ENCODE results near the gene MRPL14.

Gene MRPL14

GRCh38 chr6:44064089-44064947, 62.9 kb downstream of the MRPL14 start:
- DNase-seq, result peak; percentile 86

DNA sequence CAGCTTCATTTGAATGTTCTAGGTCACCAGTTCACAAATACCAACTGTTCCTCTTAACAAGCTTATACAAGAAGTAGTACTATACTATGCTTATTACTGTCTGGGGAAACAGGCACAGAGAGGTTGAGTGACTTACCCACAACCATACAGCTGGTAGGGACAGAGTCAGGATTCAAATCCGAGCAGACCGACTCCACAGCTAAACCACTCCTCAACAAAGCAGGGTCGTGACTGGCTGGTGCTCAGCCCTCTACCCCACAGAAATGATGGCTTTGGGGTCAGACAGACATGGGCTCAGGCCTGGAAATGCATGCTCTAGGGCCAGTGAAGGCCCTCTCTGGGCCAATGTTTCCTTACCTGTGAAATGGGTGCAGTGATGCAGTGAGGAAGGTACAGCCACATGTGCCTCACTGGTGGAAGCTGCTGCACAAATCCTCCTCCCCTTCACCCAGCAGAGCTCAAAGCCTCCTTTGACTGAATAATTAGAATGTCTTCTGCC, 63.6 kb downstream of the MRPL14 start:
- no peak for DNase-seq
